ENCODE measurements around the gene WDR37. TPM values are rescaled to one million over a fixed set of nuclear protein-coding genes. Genes with fewer than 3 reads are reported as not detected.

Gene WDR37
- total RNA-seq, 1 experiment from 2014 or later: 14.2 TPM

GRCh38 chr10:1120306-1120705 lies 64.1 kb downstream of the WDR37 start:
- ChIA-PET CTCF (no interaction called here), POLR2A (interaction anchor here (0.7 kb wide), 1 partner anchor 107 kb away, joined by 4 read pairs; no protein-coding TSS in a partner anchor)
- intact Hi-C loops (cut with micrococcal nuclease): no loop called here
- Mint-ChIP-seq H3K27me3 (ENCODE audit: insufficient read depth, unreplicated experiment) (no peaks in the 10 kb centered on the region), H3K36me3 (ENCODE audit: insufficient read depth, unreplicated experiment) (peaks cover 90% of the 10 kb centered on the region), H3K27ac (ENCODE audit: low read depth, unreplicated experiment) (no peak overlapping the region), H3K4me3 (ENCODE audit: unreplicated experiment) (no peak overlapping the region), H3K9me3 (ENCODE audit: unreplicated experiment) (no peaks in the 10 kb centered on the region), H3K4me1 (ENCODE audit: insufficient read depth, unreplicated experiment) (no peaks in the 10 kb centered on the region)
- no peak for TF ChIP-seq CTCF (IDR thresholded peaks at IDR 0.05; ENCODE audit: unreplicated experiment)
- no peak for DNase-seq (ENCODE audit: unreplicated experiment)
- no TSS peak for BruUV-seq (replicated peaks)

- no TSS peak for BruUV-seq (replicated peaks)
- Mint-ChIP-seq H3K9me3 (ENCODE audit: unreplicated experiment) (no peaks in the 10 kb centered on the region), H3K27ac (ENCODE audit: low read depth, unreplicated experiment) (no peak overlapping the region), H3K4me1 (ENCODE audit: insufficient read depth, unreplicated experiment) (no peaks in the 10 kb centered on the region), H3K27me3 (ENCODE audit: insufficient read depth, unreplicated experiment) (no peaks in the 10 kb centered on the region), H3K36me3 (ENCODE audit: insufficient read depth, unreplicated experiment) (peaks cover 93% of the 10 kb centered on the region), H3K4me3 (ENCODE audit: unreplicated experiment) (no peak overlapping the region)
- POLR2A ChIA-PET: no interaction called here
- CTCF ChIA-PET: no interaction called here
- no peak for DNase-seq (ENCODE audit: unreplicated experiment)
- TF ChIP-seq CTCF (IDR thresholded peaks at IDR 0.05; ENCODE audit: unreplicated experiment): no peak
- intact Hi-C loops (cut with micrococcal nuclease): no loop called here
Measured at GRCh38 chr10:1120801-1121211, 64.6 kb downstream of the WDR37 start.

GRCh38 chr10:1121271-1121970 lies 65.2 kb downstream of the WDR37 start:
- no peak overlapping the region for H3K27ac Mint-ChIP-seq (ENCODE audit: low read depth, unreplicated experiment)
- POLR2A ChIA-PET: no interaction called here
- CTCF ChIA-PET: no interaction called here
- no peaks in the 10 kb centered on the region for H3K27me3 Mint-ChIP-seq (ENCODE audit: insufficient read depth, unreplicated experiment)
- TF ChIP-seq CTCF (IDR thresholded peaks at IDR 0.05; ENCODE audit: unreplicated experiment): no peak
- BruUV-seq (replicated peaks): no TSS peak
- DNase-seq (ENCODE audit: unreplicated experiment): no peak
- intact Hi-C loops (cut with micrococcal nuclease): no loop called here
- H3K36me3 Mint-ChIP-seq (ENCODE audit: insufficient read depth, unreplicated experiment): peaks cover 91% of the 10 kb centered on the region
- H3K9me3 Mint-ChIP-seq (ENCODE audit: unreplicated experiment): no peaks in the 10 kb centered on the region
- no peak overlapping the region for H3K4me3 Mint-ChIP-seq (ENCODE audit: unreplicated experiment)
- no peaks in the 10 kb centered on the region for H3K4me1 Mint-ChIP-seq (ENCODE audit: insufficient read depth, unreplicated experiment)

- no peaks in the 10 kb centered on the region for H3K9me3 Mint-ChIP-seq (ENCODE audit: unreplicated experiment)
- no peaks in the 10 kb centered on the region for H3K4me1 Mint-ChIP-seq (ENCODE audit: insufficient read depth, unreplicated experiment)
- H3K36me3 Mint-ChIP-seq (ENCODE audit: insufficient read depth, unreplicated experiment): peaks cover 91% of the 10 kb centered on the region
- no peak overlapping the region for H3K4me3 Mint-ChIP-seq (ENCODE audit: unreplicated experiment)
- no TSS peak for BruUV-seq (replicated peaks)
- DNase-seq (ENCODE audit: unreplicated experiment): no peak
- no peaks in the 10 kb centered on the region for H3K27me3 Mint-ChIP-seq (ENCODE audit: insufficient read depth, unreplicated experiment)
- ChIA-PET POLR2A (no interaction called here), CTCF (no interaction called here)
- TF ChIP-seq CTCF (IDR thresholded peaks at IDR 0.05; ENCODE audit: unreplicated experiment): no peak
- intact Hi-C loops (cut with micrococcal nuclease): no loop called here
- H3K27ac Mint-ChIP-seq (ENCODE audit: low read depth, unreplicated experiment): no peak overlapping the region
Measured at GRCh38 chr10:1122349-1122748, 66.2 kb downstream of the WDR37 start.

Data from MCF 10A (cell line).